Choroid plexus epithelial cell (primary cell): Measurements from ENCODE around the gene MRPL37.

ENCODE experiments used
- DNase-seq: peaks from one replicate; pipeline ENCODE4 v3.0.0-alpha.2; 2010; ENCODE audit warnings: low read depth
- H3K4me3 ChIP-seq: 2 replicates; pipeline ENCODE4 v1.5.1; 2011; ENCODE audit warnings: low read depth, mild to moderate bottlenecking, control low read depth, low read length, moderate library complexity
- TF ChIP-seq, protein P1 (sequence below): conservative IDR thresholded peaks from 2 replicates; pipeline ENCODE4 v1.5.1; 2011; ENCODE audit warnings: low read depth, mild to moderate bottlenecking, control low read depth, inconsistent platforms, low read length, moderate library complexity

MRPL37 gene

DNA sequence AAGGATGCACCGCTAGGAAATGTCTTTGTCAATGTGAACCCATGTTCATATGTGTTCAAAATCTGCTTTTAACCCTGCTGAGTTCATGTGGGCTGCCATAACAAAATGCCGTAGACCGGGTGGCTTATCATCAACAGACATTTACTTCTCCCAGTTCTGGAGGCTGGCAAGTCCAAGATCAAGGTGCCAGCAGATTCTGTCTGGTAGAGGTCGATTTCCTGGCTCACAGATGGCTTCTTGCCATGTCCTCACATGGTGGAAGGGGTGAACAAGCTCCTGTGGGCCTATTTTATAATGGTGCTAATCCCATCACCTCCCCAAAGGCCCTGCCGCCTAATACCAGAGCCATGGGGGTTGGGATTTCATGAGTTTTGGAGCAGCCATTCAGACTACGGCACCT is 42.6 kb upstream of the MRPL37 start:
- no peak overlapping the region for H3K4me3 ChIP-seq
- DNase-seq, result no peak
- TF ChIP-seq, protein P1, sequence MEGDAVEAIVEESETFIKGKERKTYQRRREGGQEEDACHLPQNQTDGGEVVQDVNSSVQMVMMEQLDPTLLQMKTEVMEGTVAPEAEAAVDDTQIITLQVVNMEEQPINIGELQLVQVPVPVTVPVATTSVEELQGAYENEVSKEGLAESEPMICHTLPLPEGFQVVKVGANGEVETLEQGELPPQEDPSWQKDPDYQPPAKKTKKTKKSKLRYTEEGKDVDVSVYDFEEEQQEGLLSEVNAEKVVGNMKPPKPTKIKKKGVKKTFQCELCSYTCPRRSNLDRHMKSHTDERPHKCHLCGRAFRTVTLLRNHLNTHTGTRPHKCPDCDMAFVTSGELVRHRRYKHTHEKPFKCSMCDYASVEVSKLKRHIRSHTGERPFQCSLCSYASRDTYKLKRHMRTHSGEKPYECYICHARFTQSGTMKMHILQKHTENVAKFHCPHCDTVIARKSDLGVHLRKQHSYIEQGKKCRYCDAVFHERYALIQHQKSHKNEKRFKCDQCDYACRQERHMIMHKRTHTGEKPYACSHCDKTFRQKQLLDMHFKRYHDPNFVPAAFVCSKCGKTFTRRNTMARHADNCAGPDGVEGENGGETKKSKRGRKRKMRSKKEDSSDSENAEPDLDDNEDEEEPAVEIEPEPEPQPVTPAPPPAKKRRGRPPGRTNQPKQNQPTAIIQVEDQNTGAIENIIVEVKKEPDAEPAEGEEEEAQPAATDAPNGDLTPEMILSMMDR, result no peak

DNA sequence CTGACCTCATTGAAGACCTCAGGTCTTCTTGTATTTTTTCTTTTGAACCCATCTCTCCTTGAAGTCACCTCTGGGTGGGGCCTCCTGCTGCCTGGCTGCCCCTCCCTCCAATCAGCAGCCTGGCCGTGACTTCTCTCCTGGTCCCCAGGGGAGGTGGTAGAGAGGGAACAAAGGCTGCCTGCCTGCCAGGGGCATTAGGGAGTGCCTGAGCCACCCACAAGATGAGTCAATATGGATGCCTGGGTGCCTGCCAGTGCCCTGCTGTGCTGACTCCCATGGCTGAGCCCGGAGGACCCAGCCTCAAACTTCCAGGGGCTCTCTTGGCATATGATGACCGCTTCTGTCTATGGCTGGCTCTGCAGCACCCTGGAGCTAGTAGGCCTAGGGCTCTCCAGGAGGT is 41.9 kb upstream of the MRPL37 start:
- H3K4me3 ChIP-seq, result no peak overlapping the region
- TF ChIP-seq, protein P1, result no peak
- DNase-seq, result no peak

DNA sequence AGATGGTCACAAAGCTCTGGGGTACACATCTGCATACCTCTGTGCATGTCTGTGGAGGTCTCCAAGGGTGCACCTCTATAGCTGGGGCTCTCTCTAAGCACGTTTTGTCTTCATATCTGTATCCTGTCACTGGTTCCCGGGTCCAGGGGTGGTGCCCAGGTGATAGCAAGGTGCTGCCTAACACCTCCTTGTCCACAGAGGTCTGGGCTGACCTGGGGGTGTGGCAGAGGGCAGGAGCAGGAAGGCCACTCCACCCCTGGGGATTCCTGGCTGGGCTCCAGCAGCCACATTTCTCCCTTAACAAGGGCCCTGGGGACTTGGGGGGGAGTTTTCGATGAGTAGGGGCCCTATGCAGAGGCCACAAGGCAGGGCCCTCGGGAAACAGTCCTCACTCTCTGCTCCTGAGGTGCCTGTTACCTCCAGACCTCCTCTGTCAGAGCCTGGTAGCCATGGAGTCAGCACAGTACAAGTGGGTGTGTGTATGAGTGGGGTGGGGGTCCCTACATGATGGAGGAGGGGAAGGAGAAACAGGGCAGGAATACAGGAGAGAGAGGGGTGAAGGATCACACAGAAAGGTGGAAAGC is 40.1 kb upstream of the MRPL37 start:
- DNase-seq, result no peak
- TF ChIP-seq, protein P1, result no peak
- no peak overlapping the region for H3K4me3 ChIP-seq

DNA sequence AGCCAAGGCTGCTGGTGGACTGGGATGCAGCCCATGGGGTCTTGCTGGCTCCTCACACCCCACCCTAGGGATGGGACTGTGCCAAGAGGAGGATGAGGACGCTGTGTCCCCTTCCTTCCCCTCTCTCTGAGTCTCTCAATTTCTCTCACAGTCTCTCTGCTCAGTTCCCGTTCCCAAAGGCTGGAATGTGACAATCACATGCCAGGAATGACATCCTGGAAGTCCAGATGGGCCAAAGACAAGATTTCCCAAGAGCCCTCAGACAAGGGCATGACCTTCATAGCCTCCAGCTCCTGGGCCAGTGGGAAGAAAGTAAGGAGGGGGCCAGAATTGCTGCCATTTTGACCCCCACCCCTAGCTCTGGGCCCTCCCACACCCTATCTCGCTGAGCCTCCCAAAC is 39.6 kb upstream of the MRPL37 start:
- H3K4me3 ChIP-seq, result no peak overlapping the region
- no peak for DNase-seq
- TF ChIP-seq, protein P1, result no peak

- H3K4me3 ChIP-seq, result no peak overlapping the region
- no peak for DNase-seq
- TF ChIP-seq, protein P1, result no peak
These were observed 38.3 kb upstream of the MRPL37 start for GRCh38 chr1:54161495-54162168.

DNA sequence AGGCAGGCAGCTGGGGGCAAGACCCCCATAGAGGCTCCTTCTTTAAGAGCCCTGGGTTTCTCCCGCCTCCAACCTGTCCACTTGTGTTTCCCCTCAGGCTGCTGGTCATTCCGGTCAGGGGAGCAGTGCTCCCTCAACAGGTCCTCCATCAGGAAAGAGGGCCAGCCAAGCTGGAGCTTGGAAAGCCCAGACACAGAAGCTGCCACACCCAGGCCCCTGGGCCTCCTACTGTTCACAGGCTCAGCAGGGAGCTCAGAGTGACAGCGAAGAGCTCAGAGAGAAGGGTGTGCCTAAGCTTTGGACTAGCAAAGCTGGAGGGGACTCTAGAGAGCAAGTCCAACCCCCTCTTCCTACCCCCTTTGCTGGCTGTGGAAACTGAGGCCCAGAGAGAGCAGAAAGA is 36.9 kb upstream of the MRPL37 start:
- TF ChIP-seq, protein P1, result no peak
- no peak overlapping the region for H3K4me3 ChIP-seq
- DNase-seq, result no peak

- H3K4me3 ChIP-seq, result no peak overlapping the region
- DNase-seq, result no peak
- TF ChIP-seq, protein P1, result no peak
These were observed 36.4 kb upstream of the MRPL37 start for GRCh38 chr1:54163573-54163972.
